HG03442 (cell line): Measurements from ENCODE around the gene TSFM.
"Not testable (repeated sequence)": the region's sequence is repeated elsewhere in the genome, so short reads cannot be mapped to it uniquely, and the experiment has no call there.

Experiments used
- ATAC-seq: cut with Tn5 transposase; IDR thresholded peaks from one replicate; pipeline ENCODE4 v1.9.1; 2021; ENCODE audit warnings: mild to moderate bottlenecking, moderate library complexity; ENCODE audit not compliant: unreplicated experiment

TSFM gene

GRCh38 chr12:57813971-57814772 is 31.6 kb downstream of the TSFM start:
- no peak for ATAC-seq

GRCh38 chr12:57815177-57816000 is 32.8 kb downstream of the TSFM start:
- no peak for ATAC-seq

GRCh38 chr12:57816001-57816854 is 33.6 kb downstream of the TSFM start:
- no peak for ATAC-seq

GRCh38 chr12:57816855-57817151 is 34.2 kb downstream of the TSFM start:
- ATAC-seq, result no peak

- ATAC-seq, result no peak
These were observed 34.8 kb downstream of the TSFM start for GRCh38 chr12:57817261-57817989.

- not testable (repeated sequence) for ATAC-seq
These were observed 35.4 kb downstream of the TSFM start for GRCh38 chr12:57817990-57818331.

GRCh38 chr12:57820119-57820518 is 37.5 kb downstream of the TSFM start:
- not testable (repeated sequence) for ATAC-seq

GRCh38 chr12:57821015-57821414 is 38.4 kb downstream of the TSFM start:
- ATAC-seq, result not testable (repeated sequence)

- no peak for ATAC-seq
These were observed 39.1 kb downstream of the TSFM start for GRCh38 chr12:57821474-57822214.

GRCh38 chr12:57822392-57823130 is 40.0 kb downstream of the TSFM start:
- ATAC-seq, result no peak

- ATAC-seq, result no peak
These were observed 40.7 kb downstream of the TSFM start for GRCh38 chr12:57823131-57823907.

- no peak for ATAC-seq
These were observed 41.5 kb downstream of the TSFM start for GRCh38 chr12:57823908-57824640.

GRCh38 chr12:57825451-57825850 is 42.9 kb downstream of the TSFM start:
- ATAC-seq, result no peak

GRCh38 chr12:57826400-57826799 is 43.8 kb downstream of the TSFM start:
- ATAC-seq, result no peak

GRCh38 chr12:57826966-57827365 is 44.4 kb downstream of the TSFM start:
- no peak for ATAC-seq

GRCh38 chr12:57829025-57829777 is 46.6 kb downstream of the TSFM start:
- ATAC-seq, result no peak

- ATAC-seq, result no peak
These were observed 47.8 kb downstream of the TSFM start for GRCh38 chr12:57830393-57830792.
